K562 (cell line): ENCODE results near the gene JSRP1. TPM values are rescaled to one million over a fixed set of nuclear protein-coding genes. Genes with fewer than 3 reads are reported as not detected.

ENCODE experiments used
- ATF4 ChIP-seq: fragments of 450-650 bp; formaldehyde crosslinking; IDR thresholded peaks from 2 replicates; pipeline ENCODE4 v1.4.0; 2022; ENCODE audit warnings: mild to moderate bottlenecking, moderate library complexity
- CBX1 ChIP-seq: sonication (generic); IDR thresholded peaks from 2 replicates; pipeline ENCODE4 v1.6.1; 2016; ENCODE audit warnings: antibody characterized with exemption, low read depth, mild to moderate bottlenecking
- CTCF ChIP-seq, 3 experiments: IDR thresholded peaks in 2 of 3; conservative IDR thresholded peaks in 1 of 3; 2 replicates each; pipeline ENCODE4 v1.5.1; 2011 to 2012; ENCODE audit warnings: low read length in 3 of 3, mild to moderate bottlenecking in 3 of 3, control low read depth in 2 of 3, improper control_type of control experiment in 1 of 3, inconsistent platforms in 1 of 3, low read depth in 1 of 3, mixed read lengths in 1 of 3, moderate library complexity in 1 of 3; ENCODE audit not compliant: insufficient read depth in 2 of 3
- DNMT1 ChIP-seq: fragments of 450-650 bp; IDR thresholded peaks from 2 replicates; pipeline ENCODE4 v1.6.1; 2016; ENCODE audit warnings: antibody characterized with exemption, mild to moderate bottlenecking
- FIP1L1 ChIP-seq: fragments of 200-400 bp; formaldehyde crosslinking; IDR thresholded peaks from 2 replicates; pipeline ENCODE4 v1.6.1; 2018; ENCODE audit warnings: mild to moderate bottlenecking, low read depth, low read length; ENCODE audit not compliant: poor library complexity, severe bottlenecking
- HDAC2 ChIP-seq: fragments of 450-650 bp; IDR thresholded peaks from 2 replicates; pipeline ENCODE4 v1.6.1; 2016; ENCODE audit warnings: mild to moderate bottlenecking
- ID3 ChIP-seq, 2 experiments: fragments of 250-450 bp in 1 of 2; fragments of 450-650 bp in 1 of 2; sonication (Bioruptor Pico) in 1 of 2; IDR thresholded peaks; 2 replicates each; pipeline versions ENCODE4 v1.6.1 to v1.8.0; 2016 to 2021; ENCODE audit warnings: mild to moderate bottlenecking in 2 of 2, moderate library complexity in 2 of 2, missing compliant biosample characterization in 1 of 2, missing genetic modification characterization in 1 of 2
- MLX ChIP-seq, 2 experiments: fragments of 450-650 bp in 1 of 2; sonication (generic) in 1 of 2; formaldehyde crosslinking; conservative IDR thresholded peaks; 2 replicates each; pipeline versions ENCODE4 v1.4.0 to v1.8.1; 2020 to 2022; ENCODE audit warnings: mild to moderate bottlenecking in 1 of 2, missing genetic modification reagents in 1 of 2
- NCOR1 ChIP-seq: fragments of 450-650 bp; IDR thresholded peaks from 2 replicates; pipeline ENCODE4 v1.6.1; 2016; ENCODE audit warnings: mild to moderate bottlenecking, moderate library complexity
- NR2C1 ChIP-seq, 2 experiments: fragments of 450-650 bp; IDR thresholded peaks; 2 replicates each; pipeline ENCODE4 v1.6.1; 2017; ENCODE audit warnings: mild to moderate bottlenecking in 2 of 2, antibody characterized with exemption in 1 of 2, inconsistent platforms in 1 of 2, missing compliant biosample characterization in 1 of 2, missing genetic modification characterization in 1 of 2
- POLR2A ChIP-seq: fragments of 450-650 bp; conservative IDR thresholded peaks from 2 replicates; pipeline ENCODE4 v1.6.1; 2016
- POLR2AphosphoS5 ChIP-seq: IDR thresholded peaks from 2 replicates; pipeline ENCODE4 v1.6.1; 2011; ENCODE audit warnings: mild to moderate bottlenecking, low read depth, low read length, moderate library complexity; ENCODE audit not compliant: control insufficient read depth, insufficient read depth
- PRPF4 ChIP-seq: fragments of 200-400 bp; formaldehyde crosslinking; IDR thresholded peaks from one replicate; pipeline ENCODE4 v1.6.1; 2017; ENCODE audit warnings: low read length, low read depth, mild to moderate bottlenecking; ENCODE audit not compliant: insufficient read depth, poor library complexity, severe bottlenecking
- RNF219 ChIP-seq: fragments of 250-450 bp; sonication (Bioruptor Pico); IDR thresholded peaks from 2 replicates; pipeline ENCODE4 v1.5.0; 2022; ENCODE audit warnings: mild to moderate bottlenecking
- SMC3 ChIP-seq: conservative IDR thresholded peaks from 2 replicates; pipeline ENCODE4 v1.6.1; 2011; ENCODE audit warnings: low read depth, low read length, improper control_type of control experiment; ENCODE audit not compliant: insufficient read depth
- TARDBP ChIP-seq: fragments of 450-650 bp; IDR thresholded peaks from 2 replicates; pipeline ENCODE4 v1.6.1; 2016
- ZKSCAN1 ChIP-seq: fragments of 150-350 bp; IDR thresholded peaks from 2 replicates; pipeline ENCODE4 v1.6.1; 2016; ENCODE audit warnings: low read depth, low read length
- ZNF253 ChIP-seq: fragments of 250-450 bp; sonication (Bioruptor Pico); conservative IDR thresholded peaks from 2 replicates; pipeline ENCODE4 v1.6.1; 2021; ENCODE audit warnings: mild to moderate bottlenecking
- polyA plus RNA-seq, 8 experiments: library from polyadenylated mRNA; depleted of rRNA in 4 of 8; stranded (reverse) in 5 of 8; unstranded in 3 of 8; fragments of >200 nt; fragmentation: Nextera tagmentation in 2 of 8; fragmentation: Illumina TruSeq in 1 of 8; extraction: Ambion mirVana in 2 of 8; extraction: Trizol in 1 of 8; gene quantifications; 2 replicates each; pipeline versions ENCODE4 v1.2.1 to v1.2.3, GENCODE V29; 2011 to 2014; ENCODE audit warnings: inconsistent platforms in 1 of 8, missing spikeins in 1 of 8
- total RNA-seq, 7 experiments: library from RNA; depleted of rRNA in 6 of 7; stranded (reverse); fragments of >200 nt in 6 of 7; fragmentation: Illumina TruSeq in 2 of 7; extraction: Trizol in 2 of 7; gene quantifications; 2 replicates each; pipeline versions ENCODE4 v1.2.1 to v1.2.3, GENCODE V29; 2011 to 2021; ENCODE audit warnings: low replicate concordance in 1 of 7

The JSRP1 gene
- total and polyA plus RNA-seq, 9 of the 15 experiments (the other 6 are each of a cell fraction or from before 2014, with no cell fraction given): 0.08 to 1.2 (median 0.51) TPM; not detected in 4

- peak; percentile 62 for TF ChIP-seq NCOR1
- peak; percentile 82 for TF ChIP-seq FIP1L1
- peak; percentile 80 for TF ChIP-seq SMC3
- peak; percentile 62; the same call in 1 of the 2 replicates for TF ChIP-seq DNMT1
- TF ChIP-seq CBX1: peak; percentile 85
- peak; percentile 12; the same call in 1 of the 2 replicates for TF ChIP-seq ATF4 (CRISPR knock-in tag)
- TF ChIP-seq PRPF4: peak; percentile 36
- TF ChIP-seq NR2C1 (IDR thresholded peaks at IDR 0.05): peak; percentile 99
- peak; percentile 99 for TF ChIP-seq NR2C1 (tag; IDR thresholded peaks at IDR 0.05)
- peak; percentile 52; the same call in 1 of the 2 replicates for TF ChIP-seq TARDBP
- TF ChIP-seq ID3 (CRISPR knock-in tag; IDR thresholded peaks at IDR 0.05): no peak
- peak; percentile 70; the same call in 1 of the 2 replicates for TF ChIP-seq ID3 (tag; IDR thresholded peaks at IDR 0.05)
- TF ChIP-seq RNF219 (CRISPR knock-in tag): 0 out of 2 replicates have a peak, but pooled peaks have one; percentile 62
- no peak for TF ChIP-seq HDAC2
- TF ChIP-seq POLR2A: peak; percentile 72
- TF ChIP-seq MLX (CRISPR knock-in tag; conservative IDR thresholded peaks at IDR 0.05): 0 out of 4 replicates have a peak, but pooled peaks of 1 of the 2 experiments have one; percentile 55
- TF ChIP-seq POLR2AphosphoS5: peak; percentile 26; the same call in 1 of the 2 replicates
- 0 out of 2 replicates have a peak, but pooled peaks have one; percentile 52 for TF ChIP-seq ZKSCAN1
- peak; percentile 86 to 92 (median 92) for TF ChIP-seq CTCF (IDR thresholded peaks at IDR 0.05 in 2 of 3, conservative IDR thresholded peaks at IDR 0.05 in 1 of 3; ENCODE audit: insufficient read depth in 2 of 3, low read depth in 1 of 3, low read length in 3 of 3)
- TF ChIP-seq ZNF253: no peak
These were observed 17.4 kb upstream of the JSRP1 start (continued) for GRCh38 chr19:2273356-2274184.
